Measurements from ENCODE around the gene PACRG. TPM values are rescaled to one million over a fixed set of nuclear protein-coding genes. Genes with fewer than 3 reads are reported as not detected.

Gene PACRG
- total and polyA plus RNA-seq, 2 of the 4 experiments (the other 2 are of a cell fraction), result not detected

- H3K79me1 ChIP-seq (ENCODE audit: low read depth in 1 of 2, low read length in 2 of 2), result no peaks in the 10 kb centered on the region
- no peak overlapping the region for H3K4ac ChIP-seq (ENCODE audit: low read depth, low read length)
- intact Hi-C loops (cut with micrococcal nuclease) (no loop called here), in situ Hi-C loops (cut with MboI; ENCODE audit: low sequenced_read_pairs) (no loop called here), dilution Hi-C loops (cut with HindIII; ENCODE audit: low sequenced_read_pairs, unreplicated experiment) (no loop called here)
- DNase-seq (no peak), ATAC-seq (ENCODE audit: low read depth) (no peak)
- H2BK120ac ChIP-seq (ENCODE audit: low read depth, low read length), result no peak overlapping the region
- no peak overlapping the region for H2AK5ac ChIP-seq (ENCODE audit: low read depth, low read length)
- no peaks in the 10 kb centered on the region for H3K4me1 ChIP-seq (ENCODE audit: control insufficient read depth, insufficient read depth, low read length)
- H3K36me3 ChIP-seq (ENCODE audit: control insufficient read depth, insufficient read depth, low read length), result no peaks in the 10 kb centered on the region
- ChIA-PET POLR2A (ENCODE audit: unreplicated experiment) (no interaction called here), CTCF (no interaction called here)
- no peak overlapping the region for H3K9ac ChIP-seq (ENCODE audit: low read depth, low read length)
- no peak overlapping the region for H2AFZ ChIP-seq (replicated peaks; ENCODE audit: low read length, poor library complexity)
- TF ChIP-seq USF2 (IDR thresholded peaks at IDR 0.05; ENCODE audit: low read depth, low read length) (no peak), MAFK (IDR thresholded peaks at IDR 0.05; ENCODE audit: low read depth, low read length) (no peak), RCOR1 (IDR thresholded peaks at IDR 0.05; ENCODE audit: insufficient replicate concordance, low read length) (no peak), CHD1 (IDR thresholded peaks at IDR 0.05; ENCODE audit: low read depth, low read length) (no peak), SMC3 (IDR thresholded peaks at IDR 0.05; ENCODE audit: low read depth, low read length) (no peak), RFX5 (IDR thresholded peaks at IDR 0.05; ENCODE audit: low read depth, low read length) (no peak)
- no peak overlapping the region for H3K14ac ChIP-seq (replicated peaks; ENCODE audit: low read depth, low read length)
- no peak overlapping the region for H3K27ac ChIP-seq (ENCODE audit: insufficient read depth, low read length)
- no TSS peak for BruUV-seq (replicated peaks)
- H4K8ac ChIP-seq (ENCODE audit: low read depth in 2 of 2, low read length in 2 of 2), result no peak overlapping the region
- H3K56ac ChIP-seq (ENCODE audit: extremely low read depth, insufficient read depth, low read length), result no peak overlapping the region
- no peak overlapping the region for H3K4me2 ChIP-seq (ENCODE audit: low read depth, low read length)
- no peaks in the 10 kb centered on the region for H3K27me3 ChIP-seq (ENCODE audit: control insufficient read depth, insufficient read depth, low read length)
- H3K9me3 ChIP-seq (ENCODE audit: control insufficient read depth, insufficient read depth, low read length), result peaks cover 13% of the 10 kb centered on the region; the same call in 1 of the 2 replicates
- H3K18ac ChIP-seq (ENCODE audit: low read depth, low read length), result no peak overlapping the region
- no peak overlapping the region for H3K4me3 ChIP-seq (ENCODE audit: insufficient read depth, low read depth, low read length)
- H4K91ac ChIP-seq (ENCODE audit: insufficient read depth, low read depth, low read length), result no peak overlapping the region
- H3K9me1 ChIP-seq (ENCODE audit: insufficient read depth, low read length), result no peaks in the 10 kb centered on the region
- H2AK9ac ChIP-seq (replicated peaks; ENCODE audit: low read depth, low read length, poor library complexity), result no peak overlapping the region
- WGBS, 2 experiments (ENCODE audit: extremely low coverage in 2 of 2, insufficient read length in 1 of 2), result 30% methylated on average over 2 of the region's 8 CpGs; no CpG with 5 or more reads in 1 of the 2 experiments
- H2BK15ac ChIP-seq (ENCODE audit: low read depth, low read length), result no peak overlapping the region
- no peaks in the 10 kb centered on the region for H4K20me1 ChIP-seq (ENCODE audit: insufficient read depth, low read length)
- no peak overlapping the region for H2BK20ac ChIP-seq (ENCODE audit: low read depth, low read length)
- no peak overlapping the region for H3K23ac ChIP-seq (ENCODE audit: low read depth, low read length)
- no peak overlapping the region for H2BK5ac ChIP-seq (ENCODE audit: low read depth, low read length, poor library complexity, severe bottlenecking)
- no peak overlapping the region for H4K5ac ChIP-seq (ENCODE audit: low read depth, low read length)
Measured at GRCh38 chr6:163249651-163250101, 521.9 kb downstream of the PACRG start.
